Measurements from ENCODE around the gene TMEM266.

TMEM266 gene

DNA sequence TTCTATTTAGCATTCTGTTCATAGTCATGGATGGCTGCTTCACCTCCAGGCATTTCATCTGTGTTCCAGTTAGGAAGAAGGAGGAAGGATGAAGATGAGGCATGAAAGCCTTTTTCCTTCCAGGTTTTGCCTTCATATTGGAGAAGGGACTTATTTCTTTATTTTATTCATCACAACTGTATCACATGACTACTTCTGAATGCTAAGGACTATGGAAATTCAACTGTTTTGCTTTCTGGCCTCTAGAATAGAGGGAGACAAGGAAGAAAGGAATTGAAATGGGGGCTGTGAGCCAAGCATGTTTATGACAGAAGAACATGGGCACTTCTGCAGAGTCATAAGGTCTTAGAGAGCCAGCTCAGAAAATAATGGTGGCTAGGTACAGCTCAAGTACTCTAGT lies 10.4 kb downstream of the TMEM266 start:
- TF ChIP-seq, protein P1, sequence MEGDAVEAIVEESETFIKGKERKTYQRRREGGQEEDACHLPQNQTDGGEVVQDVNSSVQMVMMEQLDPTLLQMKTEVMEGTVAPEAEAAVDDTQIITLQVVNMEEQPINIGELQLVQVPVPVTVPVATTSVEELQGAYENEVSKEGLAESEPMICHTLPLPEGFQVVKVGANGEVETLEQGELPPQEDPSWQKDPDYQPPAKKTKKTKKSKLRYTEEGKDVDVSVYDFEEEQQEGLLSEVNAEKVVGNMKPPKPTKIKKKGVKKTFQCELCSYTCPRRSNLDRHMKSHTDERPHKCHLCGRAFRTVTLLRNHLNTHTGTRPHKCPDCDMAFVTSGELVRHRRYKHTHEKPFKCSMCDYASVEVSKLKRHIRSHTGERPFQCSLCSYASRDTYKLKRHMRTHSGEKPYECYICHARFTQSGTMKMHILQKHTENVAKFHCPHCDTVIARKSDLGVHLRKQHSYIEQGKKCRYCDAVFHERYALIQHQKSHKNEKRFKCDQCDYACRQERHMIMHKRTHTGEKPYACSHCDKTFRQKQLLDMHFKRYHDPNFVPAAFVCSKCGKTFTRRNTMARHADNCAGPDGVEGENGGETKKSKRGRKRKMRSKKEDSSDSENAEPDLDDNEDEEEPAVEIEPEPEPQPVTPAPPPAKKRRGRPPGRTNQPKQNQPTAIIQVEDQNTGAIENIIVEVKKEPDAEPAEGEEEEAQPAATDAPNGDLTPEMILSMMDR (IDR thresholded peaks at IDR 0.05), result no peak
- no peak for TF ChIP-seq ZFX (IDR thresholded peaks at IDR 0.05; ENCODE audit: borderline replicate concordance)
- H3K27ac ChIP-seq, result no peak overlapping the region

DNA sequence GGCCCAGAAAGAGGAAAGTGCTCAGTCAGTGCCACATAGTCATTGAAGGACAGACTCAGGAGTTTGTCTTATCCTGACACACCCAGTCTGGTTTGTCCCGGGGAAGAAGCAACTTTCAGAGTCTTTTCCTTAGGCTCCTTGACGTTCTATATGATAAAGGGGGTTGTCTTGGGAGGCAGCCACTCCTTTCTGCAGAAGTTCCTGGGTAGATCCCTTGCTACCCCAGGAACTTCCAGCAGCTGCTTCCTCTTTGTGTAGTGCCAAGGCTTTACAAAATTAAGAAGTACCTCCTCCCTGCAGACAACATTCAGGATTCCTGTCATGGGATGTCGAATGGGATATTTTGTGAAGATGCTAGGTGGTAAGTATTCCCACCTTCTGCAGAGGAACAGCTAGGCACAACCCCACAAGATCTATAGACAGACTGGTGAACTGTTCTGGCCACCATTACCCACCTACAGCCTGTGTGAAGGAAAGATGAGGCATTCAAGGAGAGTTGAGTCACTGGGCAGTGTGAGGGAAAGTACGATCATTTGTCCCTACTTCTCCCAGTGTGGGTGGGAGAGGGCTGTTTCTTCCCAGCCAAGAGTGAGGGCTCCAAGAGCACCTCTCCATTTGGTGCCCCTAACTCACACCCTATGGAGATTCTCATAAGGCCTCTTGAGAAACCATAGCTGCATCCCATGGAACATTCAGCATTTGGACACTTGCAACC lies 11.3 kb downstream of the TMEM266 start:
- TF ChIP-seq, protein P1 (IDR thresholded peaks at IDR 0.05), result no peak
- TF ChIP-seq ZFX (IDR thresholded peaks at IDR 0.05; ENCODE audit: borderline replicate concordance), result no peak
- no peak overlapping the region for H3K27ac ChIP-seq

DNA sequence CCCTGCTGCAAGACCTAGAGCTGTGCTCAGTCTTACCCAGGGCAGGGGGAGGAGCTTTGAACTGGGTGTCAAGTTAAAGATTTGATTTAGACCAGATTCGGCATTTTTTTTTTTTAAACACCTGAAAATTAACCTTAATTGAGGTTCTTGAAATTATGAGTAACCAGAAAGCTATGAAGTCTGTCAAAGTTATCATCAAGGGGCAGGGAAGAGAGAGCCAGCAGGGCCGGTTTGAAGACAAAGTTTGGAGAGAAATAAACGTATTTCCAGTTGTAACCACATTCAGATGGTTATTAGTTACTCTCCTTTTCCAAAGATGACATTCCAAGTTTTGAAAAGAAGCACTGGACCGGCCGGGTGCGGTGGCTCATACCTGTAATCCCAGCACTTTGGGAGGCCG lies 12.0 kb downstream of the TMEM266 start:
- no peak for TF ChIP-seq ZFX (IDR thresholded peaks at IDR 0.05; ENCODE audit: borderline replicate concordance)
- TF ChIP-seq, protein P1 (IDR thresholded peaks at IDR 0.05), result no peak
- no peak overlapping the region for H3K27ac ChIP-seq

DNA sequence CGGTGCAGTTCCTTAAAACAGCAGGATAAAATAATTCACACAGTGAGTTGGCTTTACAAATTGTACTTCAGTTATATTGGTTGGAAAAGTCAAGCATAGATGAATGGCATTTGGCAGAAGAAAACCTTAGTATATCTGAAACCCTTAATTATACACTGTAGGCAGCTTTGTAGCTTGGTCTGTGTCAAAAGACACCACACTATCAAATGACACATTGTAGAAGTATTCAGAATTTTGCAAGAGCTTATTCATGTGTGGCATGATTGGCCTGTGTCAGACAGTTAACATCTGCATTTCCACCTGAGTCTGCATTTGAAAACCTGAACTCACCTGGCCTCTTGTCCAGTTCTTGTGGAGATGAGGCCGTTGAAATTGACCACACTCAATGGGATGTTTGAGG lies 13.8 kb downstream of the TMEM266 start:
- TF ChIP-seq, protein P1 (IDR thresholded peaks at IDR 0.05), result no peak
- no peak for TF ChIP-seq ZFX (IDR thresholded peaks at IDR 0.05; ENCODE audit: borderline replicate concordance)
- no peak overlapping the region for H3K27ac ChIP-seq

DNA sequence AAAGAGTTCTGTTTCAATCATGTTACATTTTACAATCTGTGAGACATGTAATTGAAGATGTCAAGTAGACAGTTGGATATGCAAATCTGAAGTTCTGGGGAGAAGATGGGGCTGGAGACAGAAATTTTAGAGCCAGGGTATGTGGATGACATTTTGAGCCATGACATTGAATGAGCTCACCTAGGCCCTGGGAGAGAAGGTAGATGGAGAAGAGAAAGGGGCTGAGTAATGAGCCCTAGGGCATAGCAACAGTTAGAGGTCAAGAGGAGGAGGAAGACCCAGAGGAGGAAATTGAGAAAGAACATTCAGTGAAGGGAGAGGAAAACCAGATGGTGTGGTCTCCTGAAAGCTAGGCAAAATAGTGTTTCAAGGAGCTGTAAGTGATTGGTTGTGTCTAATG lies 15.3 kb downstream of the TMEM266 start:
- TF ChIP-seq ZFX (IDR thresholded peaks at IDR 0.05; ENCODE audit: borderline replicate concordance), result no peak
- TF ChIP-seq, protein P1 (IDR thresholded peaks at IDR 0.05), result no peak
- no peak overlapping the region for H3K27ac ChIP-seq

DNA sequence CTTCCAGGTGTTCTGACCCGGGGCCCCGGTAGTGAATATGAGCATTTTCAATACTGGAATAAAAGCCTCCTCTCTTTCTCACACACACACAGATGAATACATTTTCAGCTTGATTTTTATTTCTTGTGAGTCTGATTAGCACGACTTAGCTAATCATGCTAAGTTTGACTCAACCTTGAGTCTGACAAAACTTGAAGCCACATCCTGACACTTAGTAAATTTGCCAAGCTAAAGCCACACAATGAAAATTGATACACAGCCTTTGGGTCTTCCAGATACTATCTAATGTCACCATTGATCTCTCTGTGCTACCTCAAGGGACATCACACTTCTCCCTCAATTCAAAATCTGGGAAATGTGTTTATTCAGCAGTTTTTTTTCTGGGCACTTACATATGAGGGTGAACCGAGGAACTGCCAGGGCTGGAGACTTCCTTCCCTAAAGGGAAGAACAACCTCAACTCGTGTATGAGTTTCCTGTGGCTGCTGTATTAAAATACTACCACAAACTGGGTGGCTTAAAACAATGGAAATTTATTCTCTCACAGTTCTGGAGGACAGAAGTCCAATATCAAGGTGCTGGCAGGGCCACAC lies 18.6 kb downstream of the TMEM266 start:
- no peak overlapping the region for H3K27ac ChIP-seq
- TF ChIP-seq ZFX (IDR thresholded peaks at IDR 0.05; ENCODE audit: borderline replicate concordance), result no peak
- TF ChIP-seq, protein P1 (IDR thresholded peaks at IDR 0.05), result no peak

DNA sequence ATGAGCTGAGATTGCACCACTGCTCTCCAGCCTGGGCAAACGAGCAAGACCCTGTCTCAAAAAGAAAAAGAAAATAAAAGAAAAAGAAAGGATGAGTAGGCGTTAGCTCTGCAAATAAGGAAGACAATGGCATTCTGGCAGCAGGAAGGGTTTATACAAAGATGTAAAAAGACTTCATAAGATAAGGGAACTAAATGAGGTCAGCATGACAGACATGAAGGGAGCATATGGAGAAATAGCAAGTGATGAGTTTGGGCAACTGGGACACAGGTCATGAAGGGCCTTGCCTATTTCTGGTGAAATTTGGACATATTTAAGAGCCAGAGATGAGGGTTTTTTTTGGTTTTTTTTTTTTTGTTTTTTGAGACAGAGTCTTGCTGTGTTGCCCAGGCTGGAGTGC lies 24.5 kb downstream of the TMEM266 start:
- no peak overlapping the region for H3K27ac ChIP-seq
- TF ChIP-seq, protein P1 (IDR thresholded peaks at IDR 0.05), result no peak
- TF ChIP-seq ZFX (IDR thresholded peaks at IDR 0.05; ENCODE audit: borderline replicate concordance), result no peak

Measured in 22Rv1 (cell line).